KBM-7 (cell line): Measurements from ENCODE around the gene MAML3.

Source experiments
- DNase-seq: peaks from one replicate; pipeline ENCODE4 v3.0.0-alpha.2; 2015
- in situ Hi-C: fragments of 300-500 bp; cut with MboI; formaldehyde crosslinking; loops from 2 replicates; pipeline ENCODE4 v1.14.3; 2020; ENCODE audit warnings: low sequenced_read_pairs, low pct_unique_long_range_greater_than_20kb, mixed read lengths

MAML3 gene

GRCh38 chr4:139921429-139922184 is 232.4 kb downstream of the MAML3 start:
- in situ Hi-C loops, result no loop called here

DNA sequence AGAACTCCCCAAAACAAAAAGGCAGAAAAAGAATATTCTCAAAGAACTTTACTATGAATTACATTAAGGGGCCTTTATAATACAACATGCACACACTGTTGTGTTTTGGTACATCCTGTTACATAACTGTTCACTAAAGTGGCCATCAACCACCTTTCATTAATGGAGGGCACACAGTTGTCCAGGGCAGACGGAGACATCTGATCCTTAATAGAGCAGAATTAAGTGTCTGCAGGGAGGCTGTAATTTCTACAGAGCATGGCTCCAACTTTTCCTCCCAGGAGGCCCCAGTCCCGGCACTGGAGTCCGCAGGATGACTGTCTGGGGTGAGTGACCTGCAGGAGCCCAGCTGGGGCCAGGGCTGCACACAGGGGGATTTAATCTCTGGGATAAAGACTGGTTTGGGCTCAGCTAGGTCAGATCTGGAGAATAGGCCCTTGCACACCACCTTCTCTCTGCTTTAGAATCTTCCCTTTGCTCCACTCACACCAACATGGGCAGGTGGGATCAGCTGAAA is 233.4 kb downstream of the MAML3 start:
- in situ Hi-C loops, result no loop called here
- DNase-seq, result no peak

More at GRCh38 chr4:139921429-139922184, 232.4 kb downstream of the MAML3 start:
- DNase-seq, result no peak

DNA sequence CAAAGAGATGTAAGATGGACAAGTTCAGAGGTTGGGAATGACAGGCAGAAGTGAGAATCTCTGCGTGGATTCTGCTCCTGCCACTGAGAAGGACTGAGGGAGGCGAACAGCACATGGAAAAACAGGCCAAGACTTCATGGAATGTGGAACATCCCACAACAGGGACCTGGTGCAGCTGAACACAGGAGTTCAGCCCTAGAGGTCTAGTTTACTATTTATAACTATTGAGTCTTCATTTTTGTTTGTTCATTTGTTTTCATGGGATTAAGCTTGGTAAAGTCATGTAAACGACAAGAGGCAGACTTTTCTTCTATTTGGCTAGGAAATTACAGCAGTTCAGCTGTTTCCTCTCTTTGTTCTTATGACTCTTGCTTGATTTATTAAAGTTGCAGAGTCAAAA is 234.5 kb downstream of the MAML3 start:
- DNase-seq, result no peak
- in situ Hi-C loops, result no loop called here

GRCh38 chr4:139919004-139919403 is 235.0 kb downstream of the MAML3 start:
- no peak for DNase-seq
- in situ Hi-C loops, result no loop called here

- in situ Hi-C loops, result no loop called here
Observed at GRCh38 chr4:139918591-139918990, 235.4 kb downstream of the MAML3 start.

GRCh38 chr4:139917896-139918295 is 236.1 kb downstream of the MAML3 start:
- no peak for DNase-seq
- in situ Hi-C loops, result no loop called here

More at GRCh38 chr4:139918591-139918990, 235.4 kb downstream of the MAML3 start:
- DNase-seq, result no peak

DNA sequence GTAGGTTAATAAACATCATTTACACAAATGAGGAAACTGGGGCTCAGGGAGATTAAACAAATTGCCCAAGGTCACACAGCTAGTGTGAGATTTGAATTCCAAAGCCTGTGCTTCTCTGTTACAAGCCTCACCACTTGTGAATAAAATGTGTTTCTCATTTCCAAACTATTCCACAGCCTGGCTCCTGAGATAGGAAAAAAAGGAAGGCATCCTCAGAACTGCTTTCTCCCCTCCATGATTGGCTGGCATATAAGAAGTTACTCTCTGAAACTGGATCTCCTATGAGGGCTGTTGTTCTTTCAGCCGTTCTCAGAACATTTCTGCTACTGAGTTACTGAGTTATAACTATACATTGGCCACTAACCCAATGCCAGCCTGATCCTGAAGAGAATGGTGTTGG is 237.9 kb downstream of the MAML3 start:
- DNase-seq, result no peak
- in situ Hi-C loops, result no loop called here

DNA sequence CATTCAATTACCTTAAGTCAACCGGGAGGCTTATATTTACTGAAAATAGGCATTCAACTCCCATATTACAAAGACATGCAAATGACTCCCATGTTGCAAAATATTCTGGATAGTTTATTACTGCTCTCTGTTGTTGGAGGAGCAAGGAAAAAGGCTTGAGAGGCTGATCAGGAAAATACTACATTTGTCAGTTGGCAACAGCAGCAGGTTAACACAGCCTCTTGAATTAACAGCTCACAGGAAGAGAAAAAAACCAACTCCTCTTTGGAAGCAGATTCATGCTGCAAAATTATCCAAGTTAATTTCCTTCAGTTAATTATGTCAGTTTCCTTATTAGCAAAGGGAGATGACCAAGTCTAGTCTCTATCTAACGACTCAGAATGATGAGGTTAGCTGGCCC is 238.9 kb downstream of the MAML3 start:
- no peak for DNase-seq
- in situ Hi-C loops, result no loop called here

DNA sequence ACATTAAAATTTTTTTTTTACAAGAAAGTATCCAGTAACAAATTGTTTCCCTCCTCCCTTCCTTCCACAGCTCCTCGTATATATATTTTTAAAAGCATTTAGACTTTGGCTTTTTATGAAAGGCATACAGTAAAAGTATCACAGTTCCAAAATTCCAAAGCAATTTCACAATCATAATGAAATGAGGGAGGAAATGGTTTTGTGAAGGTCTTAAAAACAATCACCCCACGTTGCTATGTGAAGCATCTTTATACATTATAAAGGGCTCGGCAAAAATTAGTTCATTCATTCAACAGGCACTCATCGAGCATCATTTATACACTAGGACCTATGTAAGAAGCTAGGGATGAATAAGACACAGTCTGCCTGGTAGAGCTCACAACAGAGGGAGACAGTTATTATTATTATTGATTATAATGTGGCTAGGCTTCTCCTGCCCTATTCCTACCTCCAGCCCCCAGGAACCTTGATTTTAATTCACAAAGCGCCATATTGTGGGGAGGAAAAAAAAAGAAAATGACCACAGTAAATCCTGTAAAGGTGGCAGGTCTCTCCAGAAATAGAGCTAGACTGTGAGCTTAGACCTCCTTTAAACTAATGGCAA is 239.9 kb downstream of the MAML3 start:
- DNase-seq, result no peak
- in situ Hi-C loops, result no loop called here

- in situ Hi-C loops, result no loop called here
- no peak for DNase-seq
Observed at GRCh38 chr4:139913398-139913990, 240.5 kb downstream of the MAML3 start.

DNA sequence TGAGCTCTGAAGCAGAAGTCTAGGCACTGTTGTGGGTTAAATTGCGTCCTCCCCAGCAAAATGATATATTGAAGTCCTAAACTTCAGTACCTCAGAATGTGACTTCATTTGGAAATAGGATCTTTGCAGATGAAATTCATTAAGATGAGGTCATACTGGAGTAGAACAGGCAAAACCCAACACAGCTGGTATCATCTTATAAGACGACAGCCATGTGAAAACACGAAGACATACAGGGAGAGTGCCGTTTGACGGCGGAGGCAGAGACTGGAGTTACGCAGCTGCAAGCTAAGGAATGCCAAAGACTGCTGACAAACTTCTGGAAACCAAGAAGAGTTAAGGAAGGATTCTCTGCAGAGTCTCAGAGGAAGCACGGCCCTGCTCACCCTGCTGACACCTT is 241.5 kb downstream of the MAML3 start:
- no peak for DNase-seq
- in situ Hi-C loops, result no loop called here

DNA sequence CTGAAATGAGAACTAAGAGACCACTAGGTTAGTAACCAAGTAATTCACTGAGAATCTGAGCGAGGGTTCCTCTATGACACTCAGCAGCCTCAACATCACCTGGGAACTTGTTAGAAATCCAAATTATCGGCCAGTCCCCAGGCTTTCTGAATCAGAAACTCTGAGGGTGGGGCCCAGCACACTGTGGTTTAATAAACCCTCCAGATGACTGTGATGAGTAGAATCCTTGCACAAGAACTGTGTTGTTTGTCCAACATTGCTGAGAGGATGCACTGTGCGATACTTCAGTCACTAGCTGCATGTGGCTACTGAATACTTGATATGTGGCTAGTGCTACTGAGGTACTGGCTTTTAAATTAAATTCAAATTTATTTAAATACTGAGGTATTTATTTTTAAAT is 243.9 kb downstream of the MAML3 start:
- no peak for DNase-seq
- in situ Hi-C loops, result no loop called here

GRCh38 chr4:139908636-139909437 is 245.1 kb downstream of the MAML3 start:
- in situ Hi-C loops, result no loop called here
- no peak for DNase-seq

DNA sequence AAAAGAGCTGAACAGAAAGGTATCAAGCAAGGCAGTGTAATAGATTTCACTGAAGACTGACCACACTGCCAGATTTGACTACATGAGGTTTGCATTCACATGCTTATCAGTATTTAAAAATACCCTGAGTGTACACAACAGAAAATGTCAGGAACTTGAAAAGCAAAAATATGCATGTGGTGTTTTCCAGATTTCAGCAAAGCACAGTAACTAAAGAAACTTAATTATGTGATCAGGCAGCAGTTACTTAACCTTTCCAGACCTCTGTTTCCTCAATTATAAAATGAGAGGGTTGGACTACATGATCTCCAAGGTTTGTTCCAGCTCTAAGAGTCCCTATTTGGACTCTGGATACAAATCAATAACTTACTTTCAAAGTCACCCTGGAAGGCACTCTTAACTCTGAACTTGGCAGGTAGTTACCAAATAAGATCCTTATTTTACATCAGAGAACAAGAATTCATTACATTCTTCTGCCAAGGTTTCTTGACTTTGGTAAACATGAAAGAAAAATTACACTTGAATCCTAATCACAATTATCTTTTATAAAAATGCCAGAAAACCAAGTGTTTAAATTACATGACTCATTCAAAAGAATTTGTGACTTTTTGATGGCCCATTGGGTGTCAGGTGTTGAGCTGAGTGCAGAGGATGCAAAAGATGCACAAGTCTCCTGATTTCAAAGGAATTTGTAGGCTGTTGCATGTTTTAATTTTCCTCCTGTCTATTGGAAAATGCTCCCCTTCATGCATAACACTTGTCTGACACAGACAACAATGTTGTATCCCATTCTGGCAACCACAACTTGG is 246.8 kb downstream of the MAML3 start:
- in situ Hi-C loops, result no loop called here
- no peak for DNase-seq

- no peak for DNase-seq
- in situ Hi-C loops, result no loop called here
Observed at GRCh38 chr4:139905489-139905888, 248.5 kb downstream of the MAML3 start.

GRCh38 chr4:139904406-139904805 is 249.6 kb downstream of the MAML3 start:
- DNase-seq, result no peak
- in situ Hi-C loops, result no loop called here

DNA sequence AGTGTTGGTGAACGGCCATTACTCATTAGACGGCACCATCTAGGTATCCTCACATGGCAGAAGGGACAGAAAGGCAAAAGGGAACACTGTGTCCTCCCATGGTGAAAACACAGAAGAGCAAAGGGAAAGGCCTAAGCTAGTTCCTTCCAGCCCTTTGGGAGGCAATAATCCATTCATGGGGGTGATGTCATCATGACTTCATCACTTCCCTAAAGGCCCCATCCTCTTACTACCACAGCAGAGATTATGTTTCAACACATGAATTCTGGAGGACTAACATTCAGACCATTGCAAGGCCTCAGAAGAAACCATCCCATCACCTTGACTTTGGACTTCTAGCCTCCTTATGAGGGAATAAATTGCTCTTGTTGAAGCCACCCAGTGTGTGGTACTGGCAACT is 250.1 kb downstream of the MAML3 start:
- in situ Hi-C loops, result no loop called here
- DNase-seq, result peak; percentile 19

DNA sequence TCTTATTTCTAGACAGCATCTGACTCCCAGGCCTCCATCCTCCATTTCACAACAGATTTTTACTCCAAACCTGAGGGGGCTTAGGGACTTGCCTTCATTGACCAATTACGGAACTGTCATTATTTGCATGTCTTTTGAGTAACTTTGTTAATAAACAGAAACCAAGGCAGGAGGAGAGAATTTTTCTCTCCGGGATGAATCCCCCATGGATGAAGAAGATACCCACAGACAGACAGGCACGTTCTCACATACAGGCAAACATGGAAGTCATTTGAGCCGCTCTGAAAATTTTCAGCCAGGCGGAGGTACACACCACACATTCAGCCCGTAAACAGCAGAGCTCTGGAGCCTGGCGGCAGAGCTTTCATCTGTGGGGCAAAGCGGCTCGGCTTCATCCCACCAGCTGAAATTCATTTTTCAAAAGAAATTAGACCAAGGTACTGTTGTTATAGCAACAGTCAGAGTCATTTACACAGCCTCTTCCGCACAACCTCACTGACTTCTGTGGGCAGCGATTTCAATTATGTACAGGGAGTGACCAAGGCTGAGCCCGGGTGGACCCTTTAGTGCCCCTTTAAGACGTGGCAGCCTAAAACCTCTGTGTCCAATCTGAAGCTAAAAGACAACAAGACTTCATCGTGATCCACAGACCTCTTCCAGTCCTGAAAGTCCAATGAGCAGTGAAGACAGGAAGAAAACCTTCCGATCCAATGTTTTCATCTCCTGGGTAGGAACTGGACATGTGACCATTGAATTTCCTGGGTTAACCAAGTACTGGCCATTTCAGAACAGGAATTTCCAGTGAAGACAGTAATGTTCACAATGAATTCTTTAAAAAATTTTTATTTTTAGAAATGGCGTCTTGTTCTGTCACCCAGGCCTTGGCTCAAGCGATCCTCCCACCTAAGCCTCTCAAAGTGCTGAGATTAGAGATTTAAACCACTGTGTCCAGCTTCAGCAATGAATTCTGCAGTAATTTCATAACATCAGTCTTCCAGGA is 251.4 kb downstream of the MAML3 start:
- no peak for DNase-seq
- in situ Hi-C loops, result no loop called here
